ENCODE measurements around the gene FCHSD2.

DNA sequence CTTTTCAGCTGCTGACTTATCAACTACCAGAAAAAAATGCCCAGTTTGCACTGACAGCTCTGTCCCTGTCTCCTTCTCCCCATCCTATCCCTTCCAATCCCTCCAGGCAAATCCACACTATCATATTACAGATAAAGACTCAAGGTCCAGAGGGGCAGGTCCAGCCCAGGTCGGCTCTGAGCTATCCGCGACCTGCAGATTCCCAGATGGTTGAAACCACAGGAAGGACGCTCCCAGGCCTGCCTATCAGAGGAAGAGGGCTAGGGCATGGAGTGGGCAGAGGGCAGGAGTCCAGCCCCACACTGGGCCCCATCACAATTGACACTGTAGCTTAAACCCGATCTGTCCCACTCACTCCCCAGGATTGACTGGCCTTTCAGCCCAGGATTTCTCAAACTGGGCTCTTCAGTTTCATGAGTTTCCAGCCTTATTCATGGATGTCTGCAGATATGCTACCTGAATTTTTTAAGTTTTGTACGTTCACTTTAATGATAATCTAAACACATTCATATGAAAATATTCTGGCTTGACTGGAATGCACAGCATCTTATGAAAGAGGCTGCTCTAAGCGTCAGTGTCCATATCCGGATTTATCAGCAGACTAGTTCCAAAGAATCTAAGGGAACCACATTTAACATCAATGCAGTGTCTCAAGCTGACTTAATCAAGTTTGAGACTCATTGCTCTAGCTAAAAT is 16.4 kb upstream of the FCHSD2 start:
- no peak for TF ChIP-seq EZH2 (IDR thresholded peaks at IDR 0.05; ENCODE audit: insufficient read depth, low read length)
- TF ChIP-seq, protein P1, sequence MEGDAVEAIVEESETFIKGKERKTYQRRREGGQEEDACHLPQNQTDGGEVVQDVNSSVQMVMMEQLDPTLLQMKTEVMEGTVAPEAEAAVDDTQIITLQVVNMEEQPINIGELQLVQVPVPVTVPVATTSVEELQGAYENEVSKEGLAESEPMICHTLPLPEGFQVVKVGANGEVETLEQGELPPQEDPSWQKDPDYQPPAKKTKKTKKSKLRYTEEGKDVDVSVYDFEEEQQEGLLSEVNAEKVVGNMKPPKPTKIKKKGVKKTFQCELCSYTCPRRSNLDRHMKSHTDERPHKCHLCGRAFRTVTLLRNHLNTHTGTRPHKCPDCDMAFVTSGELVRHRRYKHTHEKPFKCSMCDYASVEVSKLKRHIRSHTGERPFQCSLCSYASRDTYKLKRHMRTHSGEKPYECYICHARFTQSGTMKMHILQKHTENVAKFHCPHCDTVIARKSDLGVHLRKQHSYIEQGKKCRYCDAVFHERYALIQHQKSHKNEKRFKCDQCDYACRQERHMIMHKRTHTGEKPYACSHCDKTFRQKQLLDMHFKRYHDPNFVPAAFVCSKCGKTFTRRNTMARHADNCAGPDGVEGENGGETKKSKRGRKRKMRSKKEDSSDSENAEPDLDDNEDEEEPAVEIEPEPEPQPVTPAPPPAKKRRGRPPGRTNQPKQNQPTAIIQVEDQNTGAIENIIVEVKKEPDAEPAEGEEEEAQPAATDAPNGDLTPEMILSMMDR (IDR thresholded peaks at IDR 0.05; ENCODE audit: insufficient read depth, low read depth, low read length) = no peak

All from astrocyte (in vitro differentiated cells and primary cell).